CD4-positive, alpha-beta T cell treated with Interleukin-1 beta for 1 hour (primary cell): Measurements from ENCODE around the gene TMEM200B.
"Not testable (repeated sequence)": the region's sequence is repeated elsewhere in the genome, so short reads cannot be mapped to it uniquely, and the experiment has no call there.

Source experiments
- DNase-seq, 2 donors: peaks; one replicate each; pipeline ENCODE4 v3.0.0-alpha.2; 2020 to 2022

TMEM200B gene

GRCh38 chr1:29123887-29124365 is at the start of gene TMEM200B:
Gene TMEM200B (minus strand): TSS chr1:29123903. CDS start chr1:29121828, 2,075 bp downstream.
- DNase-seq: peak in 1 of 2 donors; percentile 6

- DNase-seq: no peak
Observed at GRCh38 chr1:29172415-29172939, 48.8 kb upstream of the TMEM200B start.

- no peak for DNase-seq
Observed at GRCh38 chr1:29171521-29171920, 47.8 kb upstream of the TMEM200B start.

GRCh38 chr1:29171089-29171488 is 47.4 kb upstream of the TMEM200B start:
- DNase-seq: no peak

GRCh38 chr1:29169976-29170375 is 46.3 kb upstream of the TMEM200B start:
- DNase-seq: no peak

GRCh38 chr1:29167904-29168303 is 44.2 kb upstream of the TMEM200B start:
- DNase-seq: no peak

GRCh38 chr1:29166291-29166878 is 42.7 kb upstream of the TMEM200B start:
- no peak for DNase-seq

GRCh38 chr1:29164588-29164987 is 40.9 kb upstream of the TMEM200B start:
- no peak for DNase-seq

GRCh38 chr1:29162476-29163138 is 38.9 kb upstream of the TMEM200B start:
- no peak for DNase-seq

- DNase-seq: no peak
Observed at GRCh38 chr1:29162025-29162424, 38.3 kb upstream of the TMEM200B start.

- DNase-seq: no peak
Observed at GRCh38 chr1:29159773-29160172, 36.1 kb upstream of the TMEM200B start.

- DNase-seq: no peak
Observed at GRCh38 chr1:29157269-29157601, 33.5 kb upstream of the TMEM200B start.

GRCh38 chr1:29156543-29157268 is 33.0 kb upstream of the TMEM200B start:
- no peak for DNase-seq

- no peak for DNase-seq
Observed at GRCh38 chr1:29152046-29152805, 28.5 kb upstream of the TMEM200B start.

GRCh38 chr1:29150346-29150745 is 26.6 kb upstream of the TMEM200B start:
- DNase-seq: not testable (repeated sequence)

- no peak for DNase-seq
Observed at GRCh38 chr1:29148656-29149491, 25.2 kb upstream of the TMEM200B start.

GRCh38 chr1:29145739-29146437 is 22.2 kb upstream of the TMEM200B start:
- DNase-seq: no peak

GRCh38 chr1:29144178-29144577 is 20.5 kb upstream of the TMEM200B start:
- DNase-seq: no peak

GRCh38 chr1:29142714-29143113 is 19.0 kb upstream of the TMEM200B start:
- no peak for DNase-seq

GRCh38 chr1:29136391-29136915 is 12.8 kb upstream of the TMEM200B start:
- DNase-seq: no peak

- DNase-seq: no peak
Observed at GRCh38 chr1:29134695-29135028, 11.0 kb upstream of the TMEM200B start.
